ENCODE results near the gene P4HB. TPM values are rescaled to one million over a fixed set of nuclear protein-coding genes. Genes with fewer than 3 reads are reported as not detected.

Gene P4HB
- polyA plus RNA-seq (2012; ENCODE audit: insufficient read depth, insufficient read length, low read depth): 890 TPM

DNA sequence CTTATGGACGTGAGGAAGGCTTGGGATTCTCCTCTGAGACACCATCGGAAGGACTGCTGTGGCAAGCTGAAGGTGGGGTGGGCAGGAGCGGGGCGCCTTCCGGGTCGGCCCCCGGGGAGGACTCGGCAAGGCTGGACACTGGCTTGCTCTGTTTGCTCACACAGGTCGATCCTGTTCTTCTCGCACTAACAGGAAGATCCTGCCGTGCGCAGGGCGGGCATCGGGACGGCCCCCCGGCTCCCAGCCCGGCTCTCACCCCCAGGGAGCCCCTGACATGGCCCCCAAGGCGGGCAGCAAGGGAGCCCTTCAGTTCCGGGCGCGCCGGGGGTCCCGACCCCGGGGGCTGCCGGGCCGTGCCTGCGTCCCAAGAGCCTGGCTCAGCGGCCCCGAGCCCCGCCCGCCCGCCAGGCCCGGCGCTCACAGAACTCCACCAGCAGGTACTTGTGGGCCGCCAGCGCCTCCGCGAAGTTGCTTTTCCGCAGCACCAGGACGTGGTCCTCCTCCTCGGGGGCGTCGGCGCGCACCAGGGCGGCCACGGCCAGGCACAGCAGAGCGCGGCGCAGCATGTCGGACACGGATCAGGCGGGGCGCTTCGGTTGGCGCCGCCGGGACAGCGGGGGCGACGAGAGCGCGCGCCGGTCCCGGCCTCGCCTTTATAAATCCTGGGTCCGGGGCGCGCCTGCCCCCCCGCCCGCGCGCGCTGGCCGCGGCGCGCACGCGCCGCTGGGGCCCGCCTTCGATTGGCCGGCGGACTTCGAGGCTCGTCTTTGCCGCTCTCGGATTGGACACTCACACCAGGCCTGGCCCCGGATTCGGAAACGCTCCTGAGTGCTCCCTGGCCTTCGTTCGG, at the start of gene P4HB:
P4HB (minus strand) TSS at position 630 of the 850 bp plus-strand sequence; CDS start at position 566, 64 bp downstream.
- Histone ChIP-seq H3K9me3 (no peaks in the 10 kb centered on the region), H3K27me3 (no peaks in the 10 kb centered on the region), H3K36me3 (peaks cover 45% of the 10 kb centered on the region), H3K4me3 (ENCODE audit: low read depth, low read length) (peak within 1 kb of the TSS; percentile 98), H3K4me1 (no peaks in the 10 kb centered on the region)
- TF ChIP-seq, protein P1, sequence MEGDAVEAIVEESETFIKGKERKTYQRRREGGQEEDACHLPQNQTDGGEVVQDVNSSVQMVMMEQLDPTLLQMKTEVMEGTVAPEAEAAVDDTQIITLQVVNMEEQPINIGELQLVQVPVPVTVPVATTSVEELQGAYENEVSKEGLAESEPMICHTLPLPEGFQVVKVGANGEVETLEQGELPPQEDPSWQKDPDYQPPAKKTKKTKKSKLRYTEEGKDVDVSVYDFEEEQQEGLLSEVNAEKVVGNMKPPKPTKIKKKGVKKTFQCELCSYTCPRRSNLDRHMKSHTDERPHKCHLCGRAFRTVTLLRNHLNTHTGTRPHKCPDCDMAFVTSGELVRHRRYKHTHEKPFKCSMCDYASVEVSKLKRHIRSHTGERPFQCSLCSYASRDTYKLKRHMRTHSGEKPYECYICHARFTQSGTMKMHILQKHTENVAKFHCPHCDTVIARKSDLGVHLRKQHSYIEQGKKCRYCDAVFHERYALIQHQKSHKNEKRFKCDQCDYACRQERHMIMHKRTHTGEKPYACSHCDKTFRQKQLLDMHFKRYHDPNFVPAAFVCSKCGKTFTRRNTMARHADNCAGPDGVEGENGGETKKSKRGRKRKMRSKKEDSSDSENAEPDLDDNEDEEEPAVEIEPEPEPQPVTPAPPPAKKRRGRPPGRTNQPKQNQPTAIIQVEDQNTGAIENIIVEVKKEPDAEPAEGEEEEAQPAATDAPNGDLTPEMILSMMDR (IDR thresholded peaks at IDR 0.05; ENCODE audit: low read depth, low read length): no peak
- no peak for DNase-seq

- Histone ChIP-seq H3K4me1 (no peaks in the 10 kb centered on the region; the same call in 1 of the 2 replicates), H3K4me3 (ENCODE audit: low read depth, low read length) (no peak overlapping the region), H3K36me3 (peaks cover 20% of the 10 kb centered on the region), H3K27me3 (no peaks in the 10 kb centered on the region), H3K9me3 (no peaks in the 10 kb centered on the region)
- no peak for DNase-seq
- TF ChIP-seq, protein P1 (IDR thresholded peaks at IDR 0.05; ENCODE audit: low read depth, low read length): no peak
These were observed 48.9 kb upstream of the P4HB start for GRCh38 chr17:81909231-81909630.

DNA sequence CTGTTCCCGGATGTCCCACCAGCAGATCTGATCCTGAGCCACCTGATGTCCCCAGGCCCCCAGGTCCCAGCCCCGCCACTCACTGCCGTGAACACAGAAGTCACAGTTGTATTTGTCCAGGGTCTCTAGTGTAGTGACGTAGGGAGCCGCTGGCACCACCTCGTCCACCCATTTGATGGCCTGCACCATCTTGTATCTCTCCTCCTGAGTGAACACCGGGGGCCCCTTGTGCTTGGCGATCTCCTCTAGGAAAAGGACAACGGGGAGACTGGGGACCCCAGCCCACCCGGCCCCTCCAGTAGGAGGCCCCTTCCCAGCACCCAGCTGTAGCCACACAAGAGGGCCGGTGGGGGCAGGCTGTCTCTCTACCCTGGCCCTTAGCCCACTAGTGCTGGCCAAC, 48.5 kb upstream of the P4HB start:
- DNase-seq: no peak
- Histone ChIP-seq H3K9me3 (no peaks in the 10 kb centered on the region), H3K36me3 (peaks cover 16% of the 10 kb centered on the region), H3K4me1 (no peaks in the 10 kb centered on the region; the same call in 1 of the 2 replicates), H3K27me3 (no peaks in the 10 kb centered on the region), H3K4me3 (ENCODE audit: low read depth, low read length) (no peak overlapping the region)
- TF ChIP-seq, protein P1 (IDR thresholded peaks at IDR 0.05; ENCODE audit: low read depth, low read length): no peak

DNA sequence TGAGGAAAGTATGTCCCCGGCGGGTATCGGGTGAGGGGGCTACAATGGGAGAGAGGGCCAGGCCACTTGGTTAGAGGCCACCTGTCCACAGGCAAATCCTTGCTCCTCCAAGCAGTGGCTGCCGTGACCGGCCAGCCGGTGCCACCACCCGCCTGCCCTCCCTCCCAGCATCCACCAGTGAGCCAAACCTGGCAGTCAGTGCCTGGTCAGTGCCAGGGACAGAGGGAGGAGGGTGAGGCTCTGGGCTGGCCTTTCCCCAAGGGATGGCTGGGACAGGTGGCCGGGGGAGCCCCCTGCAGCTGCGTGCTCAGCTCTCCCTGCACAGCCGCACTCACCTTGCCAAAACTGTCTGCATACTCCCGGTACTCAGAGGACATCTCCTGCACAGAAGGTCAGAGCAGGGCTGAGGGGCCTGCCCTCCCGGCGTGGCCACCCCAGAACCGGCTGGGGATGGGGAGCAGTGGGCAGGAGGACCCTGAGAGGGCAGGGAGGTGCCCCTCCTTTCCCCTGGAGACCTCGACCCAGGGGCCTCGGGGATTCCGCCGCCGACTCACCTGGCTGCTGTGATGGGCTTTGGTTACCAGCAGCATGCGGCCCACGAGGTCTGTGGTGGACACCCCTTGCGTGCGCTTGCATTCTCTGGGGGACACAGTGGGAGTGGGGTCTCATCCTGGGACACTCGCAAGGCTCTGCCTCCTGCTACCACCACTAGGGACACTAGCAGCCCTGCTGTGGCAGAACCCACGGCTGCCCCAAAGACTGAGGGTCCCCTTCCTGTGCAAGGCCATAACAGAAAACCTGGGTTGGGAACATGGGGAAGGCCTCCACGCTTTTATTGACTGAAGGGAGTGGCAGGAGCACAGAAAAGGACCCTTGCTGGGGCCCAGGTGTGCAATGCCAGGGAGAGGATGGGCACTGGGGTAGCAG, 47.1 kb upstream of the P4HB start:
- Histone ChIP-seq H3K4me3 (ENCODE audit: low read depth, low read length) (no peak overlapping the region), H3K36me3 (peaks cover 10% of the 10 kb centered on the region), H3K9me3 (no peaks in the 10 kb centered on the region), H3K27me3 (no peaks in the 10 kb centered on the region), H3K4me1 (peaks cover 3% of the 10 kb centered on the region)
- DNase-seq: no peak
- TF ChIP-seq, protein P1 (IDR thresholded peaks at IDR 0.05; ENCODE audit: low read depth, low read length): 0 out of 2 replicates have a peak, but pooled peaks have one; percentile 10

GRCh38 chr17:81906476-81907218, 46.3 kb upstream of the P4HB start:
- TF ChIP-seq, protein P1 (IDR thresholded peaks at IDR 0.05; ENCODE audit: low read depth, low read length): peak; percentile 31
- Histone ChIP-seq H3K27me3 (no peaks in the 10 kb centered on the region), H3K36me3 (peaks cover 1% of the 10 kb centered on the region), H3K4me1 (peaks cover 5% of the 10 kb centered on the region), H3K9me3 (no peaks in the 10 kb centered on the region), H3K4me3 (ENCODE audit: low read depth, low read length) (no peak overlapping the region)
- no peak for DNase-seq

All from BE2C (cell line).